Memory B cell (primary cell): ENCODE results near the gene ERBB2.
A peak's percentile ranks its signal among the peaks of the same experiment; 100 is the strongest.
"Not testable (repeated sequence)": the region's sequence is repeated elsewhere in the genome, so short reads cannot be mapped to it uniquely, and the experiment has no call there.

ENCODE experiments used
- ATAC-seq: fragments of 150-1000 bp; cut with Tn5 transposase; 2 replicates; pipeline ENCODE4 v1.10.0; 2021; ENCODE audit warnings: low read depth, mild to moderate bottlenecking, moderate library complexity
- DNase-seq, 2 donors: peaks; one replicate each; pipeline ENCODE4 v3.0.0; 2022; ENCODE audit warnings: low spot score in 2 of 2
- H3K27ac Mint-ChIP-seq: one replicate; pipeline ENCODE4 v1.8.0; 2022; ENCODE audit warnings: mild to moderate bottlenecking, moderate library complexity, mixed read lengths
- H3K27me3 Mint-ChIP-seq: one replicate; pipeline ENCODE4 v1.8.0; 2022; ENCODE audit warnings: mixed read lengths
- H3K36me3 Mint-ChIP-seq: one replicate; pipeline ENCODE4 v1.8.0; 2022; ENCODE audit warnings: mild to moderate bottlenecking, mixed read lengths
- H3K4me1 Mint-ChIP-seq: one replicate; pipeline ENCODE4 v1.8.0; 2022; ENCODE audit warnings: mixed read lengths
- H3K4me3 Mint-ChIP-seq: one replicate; pipeline ENCODE4 v1.8.0; 2022; ENCODE audit warnings: mild to moderate bottlenecking, moderate library complexity, mixed read lengths
- H3K9me3 Mint-ChIP-seq: one replicate; pipeline ENCODE4 v1.8.0; 2022; ENCODE audit warnings: mixed read lengths

ERBB2 gene

GRCh38 chr17:39763051-39763820, 63.4 kb downstream of the ERBB2 start:
- ATAC-seq (no peak), DNase-seq (no peak)
- Mint-ChIP-seq H3K9me3 (no peaks in the 10 kb centered on the region), H3K4me3 (no peak overlapping the region), H3K27ac (peak overlapping the region; percentile 60), H3K36me3 (peaks cover 35% of the 10 kb centered on the region), H3K27me3 (no peaks in the 10 kb centered on the region), H3K4me1 (peaks cover 49% of the 10 kb centered on the region)

- DNase-seq, H3K27me3 Mint-ChIP-seq, H3K4me3 Mint-ChIP-seq, ATAC-seq, H3K27ac Mint-ChIP-seq, H3K9me3 Mint-ChIP-seq: not testable (repeated sequence)
- H3K36me3 Mint-ChIP-seq: peaks cover 41% of the 10 kb centered on the region
- H3K4me1 Mint-ChIP-seq: peaks cover 47% of the 10 kb centered on the region
These were observed 64.3 kb downstream of the ERBB2 start for GRCh38 chr17:39764171-39764570.

GRCh38 chr17:39765175-39765574, 65.3 kb downstream of the ERBB2 start:
- no peaks in the 10 kb centered on the region for H3K27me3 Mint-ChIP-seq
- H3K9me3 Mint-ChIP-seq: no peaks in the 10 kb centered on the region
- no peak overlapping the region for H3K4me3 Mint-ChIP-seq
- peaks cover 49% of the 10 kb centered on the region for H3K4me1 Mint-ChIP-seq
- DNase-seq (no peak), ATAC-seq (no peak)
- H3K27ac Mint-ChIP-seq: peak overlapping the region; percentile 95
- peaks cover 48% of the 10 kb centered on the region for H3K36me3 Mint-ChIP-seq

DNA sequence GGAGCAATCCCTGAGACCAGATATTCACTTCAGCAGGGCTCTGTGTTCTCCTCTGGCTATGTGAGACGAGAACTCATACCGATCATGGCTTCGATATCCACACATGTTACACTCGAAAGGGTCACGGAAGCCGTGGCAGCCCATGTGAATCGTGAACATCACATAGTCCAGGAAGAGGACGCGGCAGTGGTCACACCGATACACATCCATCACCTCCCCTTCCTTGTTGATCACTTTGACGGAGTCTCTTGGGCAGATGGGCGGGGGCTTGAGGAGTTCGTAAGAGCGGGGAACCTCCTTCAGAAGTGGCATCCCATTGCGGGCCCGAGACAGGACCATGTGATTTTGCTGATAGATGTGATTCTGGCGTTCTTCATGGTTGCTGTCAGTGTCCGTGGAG, 65.9 kb downstream of the ERBB2 start:
- Mint-ChIP-seq H3K9me3 (no peaks in the 10 kb centered on the region), H3K27me3 (no peaks in the 10 kb centered on the region), H3K36me3 (peaks cover 49% of the 10 kb centered on the region), H3K4me3 (no peak overlapping the region), H3K4me1 (peaks cover 54% of the 10 kb centered on the region), H3K27ac (peak overlapping the region; percentile 95)
- ATAC-seq: no peak
- DNase-seq: no peak

GRCh38 chr17:39767147-39767546, 67.3 kb downstream of the ERBB2 start:
- H3K27ac Mint-ChIP-seq: peak overlapping the region; percentile 95
- DNase-seq (no peak), ATAC-seq (no peak)
- H3K9me3 Mint-ChIP-seq: no peaks in the 10 kb centered on the region
- H3K36me3 Mint-ChIP-seq: peaks cover 59% of the 10 kb centered on the region
- H3K4me1 Mint-ChIP-seq: peaks cover 66% of the 10 kb centered on the region
- no peaks in the 10 kb centered on the region for H3K27me3 Mint-ChIP-seq
- H3K4me3 Mint-ChIP-seq: peak overlapping the region; percentile 61

DNA sequence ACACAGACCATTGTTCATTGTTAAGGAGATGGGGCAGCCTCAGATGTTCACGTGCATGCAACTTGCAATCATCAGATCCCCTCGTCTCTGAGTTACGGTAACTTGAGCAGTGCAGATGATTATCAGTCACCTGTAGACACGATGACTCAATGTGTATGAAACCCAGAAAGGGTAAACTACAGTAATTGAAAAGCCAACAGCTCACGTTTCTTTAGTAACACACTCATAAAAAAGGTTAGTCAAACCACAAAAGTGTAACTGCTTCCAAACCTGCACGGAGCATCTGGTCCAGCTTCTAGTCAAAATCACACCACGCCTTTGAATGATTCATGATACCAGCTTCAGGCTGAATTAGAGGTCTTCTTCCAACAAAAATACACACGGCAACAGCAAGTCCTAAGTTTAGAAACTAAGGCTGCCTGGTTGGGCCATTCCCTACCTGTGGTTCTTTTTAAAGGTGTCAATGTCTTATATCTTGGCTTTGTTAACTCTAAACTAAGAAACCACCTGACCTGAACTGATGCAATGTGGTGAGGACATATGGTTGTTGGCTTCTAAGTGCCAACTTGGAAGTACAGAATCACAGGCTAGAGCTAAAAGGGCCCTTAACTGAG, 70.2 kb downstream of the ERBB2 start:
- peaks cover 65% of the 10 kb centered on the region for H3K36me3 Mint-ChIP-seq
- peaks cover 78% of the 10 kb centered on the region for H3K4me1 Mint-ChIP-seq
- H3K4me3 Mint-ChIP-seq: peak overlapping the region; percentile 78
- H3K27me3 Mint-ChIP-seq: no peaks in the 10 kb centered on the region
- peak overlapping the region; percentile 95 for H3K27ac Mint-ChIP-seq
- H3K9me3 Mint-ChIP-seq: no peaks in the 10 kb centered on the region
- ATAC-seq (peak; percentile 25), DNase-seq (no peak)

GRCh38 chr17:39772415-39772814, 72.6 kb downstream of the ERBB2 start:
- no peaks in the 10 kb centered on the region for H3K9me3 Mint-ChIP-seq
- no peak for DNase-seq
- peaks cover 56% of the 10 kb centered on the region for H3K36me3 Mint-ChIP-seq
- ATAC-seq: no peak
- H3K4me3 Mint-ChIP-seq: peak overlapping the region; percentile 73
- no peaks in the 10 kb centered on the region for H3K27me3 Mint-ChIP-seq
- H3K4me1 Mint-ChIP-seq: peaks cover 57% of the 10 kb centered on the region
- H3K27ac Mint-ChIP-seq: peak overlapping the region; percentile 95

GRCh38 chr17:39772987-39773934, 73.4 kb downstream of the ERBB2 start:
- H3K27me3 Mint-ChIP-seq: no peaks in the 10 kb centered on the region
- H3K4me1 Mint-ChIP-seq: peaks cover 57% of the 10 kb centered on the region
- peaks cover 54% of the 10 kb centered on the region for H3K36me3 Mint-ChIP-seq
- ATAC-seq (no peak), DNase-seq (no peak)
- H3K27ac Mint-ChIP-seq: peak overlapping the region; percentile 95
- peak overlapping the region; percentile 81 for H3K4me3 Mint-ChIP-seq
- H3K9me3 Mint-ChIP-seq: no peaks in the 10 kb centered on the region

- H3K27ac Mint-ChIP-seq: peak overlapping the region; percentile 95
- ATAC-seq: no peak
- H3K4me3 Mint-ChIP-seq: peak overlapping the region; percentile 81
- no peak for DNase-seq
- peaks cover 48% of the 10 kb centered on the region for H3K36me3 Mint-ChIP-seq
- H3K27me3 Mint-ChIP-seq: no peaks in the 10 kb centered on the region
- peaks cover 52% of the 10 kb centered on the region for H3K4me1 Mint-ChIP-seq
- H3K9me3 Mint-ChIP-seq: no peaks in the 10 kb centered on the region
These were observed 74.2 kb downstream of the ERBB2 start for GRCh38 chr17:39774047-39774446.

DNA sequence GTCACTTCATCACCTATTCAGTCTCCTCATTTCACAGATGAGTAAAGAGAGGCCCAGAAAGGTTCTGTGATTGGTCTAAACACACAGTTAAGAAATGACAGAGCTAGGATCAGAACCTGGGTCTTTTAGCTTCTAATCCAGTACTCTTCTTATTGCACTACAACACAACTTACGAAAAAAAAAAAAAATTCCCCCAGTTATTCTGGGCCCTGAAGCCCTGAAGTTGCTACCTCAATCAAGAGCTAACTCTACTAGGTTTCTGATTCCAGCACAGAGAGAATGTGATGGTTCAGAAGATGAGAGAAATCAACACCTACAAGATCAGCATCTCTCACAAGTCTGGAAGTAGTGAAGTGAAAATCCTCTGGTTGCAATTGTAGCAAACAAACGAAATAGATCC, 75.2 kb downstream of the ERBB2 start:
- ATAC-seq (peak; percentile 35), DNase-seq (no peak)
- Mint-ChIP-seq H3K4me3 (peak overlapping the region; percentile 91), H3K4me1 (peaks cover 47% of the 10 kb centered on the region), H3K27me3 (no peaks in the 10 kb centered on the region), H3K27ac (peak overlapping the region; percentile 95), H3K36me3 (peaks cover 43% of the 10 kb centered on the region), H3K9me3 (no peaks in the 10 kb centered on the region)

- Mint-ChIP-seq H3K27ac (peak overlapping the region; percentile 95), H3K36me3 (peaks cover 43% of the 10 kb centered on the region), H3K27me3 (no peaks in the 10 kb centered on the region), H3K4me1 (peaks cover 44% of the 10 kb centered on the region), H3K9me3 (no peaks in the 10 kb centered on the region), H3K4me3 (peak overlapping the region; percentile 91)
- peak; percentile 32 for ATAC-seq
- DNase-seq: no peak
These were observed 76.4 kb downstream of the ERBB2 start for GRCh38 chr17:39776252-39776651.

DNA sequence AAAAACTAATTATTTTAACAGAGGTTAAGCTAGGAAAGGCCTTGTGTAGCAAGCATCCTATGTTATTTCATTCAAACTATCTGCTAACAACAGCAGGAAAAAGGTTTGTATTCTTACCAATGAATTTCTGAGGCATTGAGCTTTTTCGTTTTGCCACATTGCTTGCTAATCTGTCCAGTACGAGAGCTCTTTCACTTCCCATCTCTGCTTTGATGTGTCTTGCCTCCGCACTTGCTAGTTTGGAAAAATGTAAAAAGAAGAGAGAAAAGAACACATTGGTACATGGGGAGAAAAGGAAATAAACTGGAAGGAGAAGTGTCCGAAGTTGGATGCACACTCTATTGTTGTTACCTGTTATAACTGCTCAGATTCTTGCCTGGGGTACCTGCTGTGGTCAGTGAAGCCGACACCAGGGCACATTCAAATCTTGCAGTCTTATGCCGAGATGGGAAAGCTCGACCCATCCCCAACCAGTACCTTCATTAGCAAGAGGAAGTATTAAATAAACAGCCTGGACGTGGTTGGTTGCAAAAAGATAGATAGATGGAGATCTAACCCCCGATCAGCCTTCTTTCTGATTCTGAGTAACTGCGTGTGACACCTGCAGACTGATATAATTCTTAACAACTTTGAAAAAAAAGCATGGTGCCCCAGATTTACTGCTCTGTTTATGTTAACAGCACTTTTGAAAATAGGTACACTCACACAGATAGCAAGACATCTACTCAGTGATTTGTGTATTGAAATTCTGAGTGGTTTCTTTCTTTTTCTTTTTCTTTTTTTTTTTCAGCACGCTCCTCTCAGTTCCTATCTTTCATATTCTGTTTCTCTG, 77.9 kb downstream of the ERBB2 start:
- peak overlapping the region; percentile 36 for H3K27ac Mint-ChIP-seq
- DNase-seq (no peak), ATAC-seq (peak; percentile 58)
- peaks cover 45% of the 10 kb centered on the region for H3K4me1 Mint-ChIP-seq
- no peaks in the 10 kb centered on the region for H3K9me3 Mint-ChIP-seq
- H3K4me3 Mint-ChIP-seq: peak overlapping the region; percentile 91
- peaks cover 43% of the 10 kb centered on the region for H3K36me3 Mint-ChIP-seq
- H3K27me3 Mint-ChIP-seq: no peaks in the 10 kb centered on the region
